HG03521 (cell line): ENCODE results near the gene PRDM11.

Experiments used
- ATAC-seq: cut with Tn5 transposase; IDR thresholded peaks from one replicate; pipeline ENCODE4 v1.9.1; 2021; ENCODE audit warnings: mild to moderate bottlenecking, moderate library complexity; ENCODE audit not compliant: unreplicated experiment

Gene PRDM11

GRCh38 chr11:45157247-45158209 is 11.1 kb downstream of the PRDM11 start:
- no peak for ATAC-seq

DNA sequence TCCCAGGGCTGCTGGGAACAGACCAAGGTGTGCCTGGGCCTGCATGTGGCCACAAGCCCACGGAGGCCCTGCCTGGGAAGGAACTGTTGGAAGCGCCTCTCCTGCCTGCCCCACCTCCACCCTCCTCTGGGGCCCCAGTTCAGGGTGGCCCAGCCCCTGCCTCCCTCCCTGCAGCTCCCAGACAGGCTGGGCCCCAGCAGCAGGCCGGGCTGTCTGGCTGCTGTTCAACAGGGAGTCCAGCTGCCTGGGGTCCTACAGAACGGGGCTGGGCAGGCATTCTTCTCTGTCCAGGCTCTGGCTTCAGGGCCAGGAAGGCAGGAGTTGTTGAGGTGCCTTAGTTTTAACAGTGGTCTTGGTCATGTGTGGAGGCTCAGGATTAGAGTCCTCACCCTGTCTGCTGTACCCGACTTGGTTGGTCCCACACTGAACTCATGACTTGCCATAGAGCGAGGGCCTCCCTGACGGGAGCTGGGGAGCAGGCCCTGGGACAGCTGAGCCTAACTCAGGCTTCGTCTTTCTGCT is 11.8 kb downstream of the PRDM11 start:
- ATAC-seq, result no peak

DNA sequence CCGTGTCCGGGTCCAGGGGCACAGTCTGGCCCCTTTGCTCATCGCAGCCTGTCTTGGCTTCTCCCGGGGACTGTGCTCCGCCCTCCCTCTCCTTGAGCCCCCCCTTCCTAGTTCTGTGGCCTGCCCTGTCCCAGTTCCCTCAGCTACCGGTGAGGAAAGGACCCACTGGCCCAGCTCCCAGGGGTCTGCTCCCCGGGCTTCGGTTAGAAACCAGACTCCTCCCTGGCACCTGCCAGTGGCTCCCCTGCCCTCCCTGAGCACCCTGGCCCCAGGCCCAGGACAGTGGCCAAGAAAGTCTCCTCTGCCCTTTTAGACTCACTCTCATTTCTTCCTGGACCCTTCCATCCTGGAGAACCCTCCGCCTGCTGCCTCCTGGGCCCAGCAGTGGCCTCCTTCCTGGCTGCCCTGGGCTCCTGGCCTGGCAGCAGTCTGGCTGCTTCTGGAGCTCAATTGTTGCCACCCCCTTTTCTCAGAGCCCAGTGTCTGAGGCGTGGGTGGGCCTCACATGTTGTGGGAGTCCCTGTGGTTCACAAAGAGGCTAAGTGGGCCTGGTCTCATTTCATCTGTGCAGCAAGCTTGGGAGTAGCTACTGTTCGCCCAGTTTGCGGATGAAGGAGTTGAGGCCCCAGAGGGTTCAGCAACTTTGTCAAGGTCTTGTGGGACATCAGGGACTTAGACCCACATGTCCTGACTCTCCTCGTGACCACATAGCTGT is 12.6 kb downstream of the PRDM11 start:
- ATAC-seq, result no peak

DNA sequence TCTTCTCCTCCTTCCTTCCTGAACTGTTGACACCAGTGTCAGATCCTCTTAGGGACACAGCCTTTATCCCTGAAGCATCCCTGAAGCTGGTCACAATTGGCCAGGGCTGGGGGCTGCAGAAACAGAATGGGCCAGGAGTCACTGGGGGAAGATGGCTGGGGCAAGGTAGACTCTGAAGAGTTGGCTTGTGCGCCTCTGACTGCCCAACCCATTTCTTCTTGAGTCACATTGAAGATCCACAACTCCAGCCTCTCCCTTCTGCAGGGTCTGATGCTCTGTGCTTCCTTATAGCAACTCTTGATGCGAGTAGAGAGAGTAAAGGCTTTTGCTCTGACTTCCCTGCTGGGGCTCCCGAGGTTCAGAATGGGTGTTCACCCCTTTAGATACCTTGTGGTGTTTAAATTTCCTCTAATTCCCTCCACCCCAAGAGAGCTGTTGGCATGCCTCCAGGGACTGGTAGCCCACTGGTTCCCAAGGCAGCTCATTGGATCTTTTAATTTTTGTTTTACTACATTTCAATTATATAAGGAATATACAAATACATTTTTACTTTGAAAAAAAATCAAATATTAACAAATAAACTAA is 13.4 kb downstream of the PRDM11 start:
- ATAC-seq, result no peak

GRCh38 chr11:45161252-45162063 is 15.0 kb downstream of the PRDM11 start:
- ATAC-seq, result no peak

GRCh38 chr11:45162064-45162375 is 15.6 kb downstream of the PRDM11 start:
- ATAC-seq, result no peak

GRCh38 chr11:45162916-45163879 is 16.8 kb downstream of the PRDM11 start:
- ATAC-seq, result no peak

DNA sequence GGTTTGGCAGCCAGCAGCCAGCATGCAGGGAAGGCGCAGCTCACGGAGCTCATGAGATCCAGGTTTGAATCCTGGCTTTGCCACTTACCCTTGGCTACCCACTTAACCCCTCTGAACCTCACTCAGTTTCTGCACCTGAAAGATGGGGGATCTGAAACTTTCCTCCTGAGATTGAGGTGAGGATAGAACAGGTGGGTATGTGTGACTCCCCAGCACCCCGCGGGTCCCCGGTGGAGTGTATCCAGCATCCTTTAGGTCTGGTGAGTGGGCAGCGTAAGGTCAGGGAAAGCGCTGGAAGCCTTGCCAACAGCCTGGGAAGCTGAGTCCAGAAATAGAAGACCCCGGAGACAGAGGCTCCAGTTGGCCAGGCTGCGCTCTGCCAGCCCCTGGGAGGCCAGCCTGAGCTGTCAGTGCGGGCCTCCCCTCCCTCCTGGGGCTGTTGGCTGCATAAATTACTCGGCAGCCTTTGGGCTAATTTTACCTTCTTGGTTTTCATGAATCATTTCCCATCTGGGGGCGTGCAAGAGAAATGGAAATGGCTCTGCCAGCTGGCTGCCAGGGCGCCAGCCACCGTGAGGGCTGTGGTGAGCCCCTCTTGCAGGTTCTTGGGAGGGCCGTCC is 17.6 kb downstream of the PRDM11 start:
- no peak for ATAC-seq

DNA sequence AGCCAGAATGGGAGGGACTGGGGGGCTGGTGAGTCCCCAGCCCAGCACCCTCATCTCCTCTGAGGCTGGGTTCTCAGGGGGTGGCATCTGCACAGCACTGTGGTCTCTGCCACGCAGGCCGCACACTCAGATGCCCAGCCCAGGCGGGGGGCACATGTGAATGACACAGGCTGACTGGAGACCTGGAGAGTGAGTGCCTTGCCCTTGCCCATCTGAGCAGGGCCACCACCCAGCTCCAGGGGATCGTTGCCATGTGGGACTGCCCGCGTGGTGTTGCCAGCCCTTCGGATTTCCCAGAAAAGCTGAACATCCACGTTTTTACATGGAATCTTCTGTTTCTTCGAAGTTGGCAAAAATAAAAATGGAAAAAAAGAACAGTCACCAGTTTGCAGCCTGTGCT is 18.9 kb downstream of the PRDM11 start:
- no peak for ATAC-seq

GRCh38 chr11:45165806-45166603 is 19.6 kb downstream of the PRDM11 start:
- ATAC-seq, result no peak

DNA sequence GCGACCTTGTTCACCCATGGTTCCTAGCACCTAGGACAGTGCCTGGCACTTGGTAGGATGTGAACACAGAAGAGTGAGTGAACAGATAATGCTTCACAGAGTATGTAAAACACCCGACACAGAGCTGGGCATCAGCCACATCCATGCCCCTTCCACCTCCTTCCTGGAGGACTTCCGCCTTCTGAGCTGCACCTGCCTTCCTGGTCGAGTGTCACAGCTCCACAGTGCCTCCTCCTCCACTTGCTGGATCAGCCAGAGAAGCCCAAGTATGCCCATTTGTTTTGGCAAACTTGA is 20.1 kb downstream of the PRDM11 start:
- no peak for ATAC-seq

DNA sequence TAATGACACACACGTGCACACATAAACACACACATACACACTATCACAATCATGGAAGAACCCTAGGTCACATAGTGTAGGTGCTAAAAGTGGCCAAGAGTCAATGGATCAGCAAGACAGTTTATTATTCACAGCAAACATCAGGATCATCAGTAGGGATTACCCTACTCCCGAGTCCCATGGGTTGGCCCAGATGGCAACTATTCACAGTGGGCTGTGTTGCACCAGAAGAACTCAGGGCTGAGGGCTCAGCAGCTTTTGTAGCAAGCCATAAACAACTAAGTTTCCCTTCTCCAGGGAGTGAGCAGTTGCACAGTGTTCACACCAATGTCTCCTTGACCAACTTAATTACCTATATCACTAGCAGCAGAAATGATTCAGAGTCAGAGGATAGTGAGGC is 20.8 kb downstream of the PRDM11 start:
- no peak for ATAC-seq

DNA sequence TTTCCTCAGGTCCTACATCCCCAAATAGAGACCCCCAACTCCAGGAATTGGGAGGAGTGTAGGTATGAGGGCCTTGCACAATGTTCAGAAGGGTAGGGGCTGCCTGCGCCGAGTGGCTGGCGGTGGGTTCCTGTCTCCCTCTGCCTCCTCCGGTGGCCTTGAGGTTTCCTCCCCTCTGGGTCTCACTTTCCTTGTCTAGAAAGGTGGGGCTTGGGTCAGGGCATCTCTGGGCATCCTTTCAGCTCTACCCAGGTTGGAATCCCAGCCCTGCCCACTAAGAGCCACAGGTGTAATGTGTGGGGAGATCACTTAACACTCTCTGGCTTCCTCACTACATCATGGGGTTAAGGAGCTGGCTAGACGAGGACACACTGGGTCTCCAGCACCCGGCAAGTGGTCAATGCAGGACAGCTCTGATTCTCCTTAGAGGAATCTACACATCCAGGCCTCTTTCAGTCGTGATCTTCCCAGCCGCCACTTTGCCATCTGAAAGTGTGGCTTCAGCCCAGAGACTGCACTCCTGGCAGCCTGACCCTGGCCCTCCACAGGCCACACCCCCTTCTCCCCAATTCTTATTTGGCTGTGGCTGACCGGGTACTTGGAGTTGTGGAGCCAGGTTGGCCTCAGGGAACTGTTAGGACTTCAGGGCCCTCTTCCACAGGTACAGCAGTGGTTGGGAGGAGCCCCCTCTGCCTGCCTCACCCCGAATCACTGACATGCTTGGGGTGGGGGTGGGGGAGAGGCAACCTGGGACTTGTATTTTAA is 22.1 kb downstream of the PRDM11 start:
- no peak for ATAC-seq

DNA sequence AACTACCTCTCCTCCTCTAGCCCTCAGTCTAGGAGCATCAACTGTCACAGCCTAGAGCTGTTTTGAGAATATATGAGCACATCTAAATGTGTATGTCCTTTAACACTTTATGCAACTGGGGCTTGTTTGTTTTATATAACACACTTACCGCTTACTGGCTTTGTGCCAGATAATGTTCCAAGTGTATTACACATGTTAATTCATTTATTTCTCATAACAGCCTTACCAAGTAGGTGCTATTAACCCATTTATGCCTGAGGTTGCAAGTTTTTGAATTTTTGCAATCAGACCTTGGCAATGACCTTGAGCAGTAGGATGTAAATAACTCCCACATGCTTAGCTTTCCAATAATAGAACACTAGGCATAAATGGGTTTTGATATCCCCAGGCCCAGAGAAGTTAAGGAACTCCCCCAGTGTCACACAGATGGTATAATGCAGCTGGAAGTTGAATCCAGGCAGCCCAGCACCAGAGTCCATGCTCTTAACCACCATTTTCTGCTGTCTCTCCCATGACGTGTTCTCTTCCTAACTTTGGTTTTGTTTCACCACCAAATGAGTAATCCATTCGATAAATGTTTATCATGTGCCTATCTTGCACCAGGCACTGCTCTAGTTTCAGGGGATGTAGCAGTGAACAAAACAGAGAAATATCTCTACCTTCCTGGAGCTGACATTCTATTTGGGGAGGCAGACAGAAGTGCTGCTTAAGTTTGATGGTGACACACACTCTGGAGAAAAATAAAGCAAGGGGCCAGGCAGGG is 23.1 kb downstream of the PRDM11 start:
- ATAC-seq, result no peak

- ATAC-seq, result no peak
Measured at GRCh38 chr11:45170484-45170883, 24.0 kb downstream of the PRDM11 start.

DNA sequence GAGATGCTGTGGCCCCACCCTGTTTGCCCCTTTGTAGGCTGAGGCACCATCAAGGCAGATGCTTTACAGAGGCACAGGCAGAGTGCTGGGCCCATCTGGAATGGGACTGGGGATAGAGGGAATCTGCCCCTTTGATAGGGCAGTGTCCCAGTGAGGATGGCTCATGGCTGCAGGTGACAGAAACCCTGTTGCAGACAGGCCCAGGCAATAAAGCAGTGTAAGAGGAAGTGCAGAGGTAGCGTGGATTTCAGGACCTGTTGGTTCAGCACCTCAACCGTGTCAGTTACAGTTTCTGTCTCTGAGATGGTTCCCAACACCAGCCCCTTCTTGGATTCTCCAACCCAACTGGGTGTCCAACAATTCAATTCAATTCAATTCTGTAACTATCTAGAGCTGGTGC is 25.1 kb downstream of the PRDM11 start:
- ATAC-seq, result no peak

- ATAC-seq, result no peak
Measured at GRCh38 chr11:45173064-45173463, 26.6 kb downstream of the PRDM11 start.
